ENCODE measurements around the gene NPY2R. TPM values are rescaled to one million over a fixed set of nuclear protein-coding genes. Genes with fewer than 3 reads are reported as not detected.

The NPY2R gene
- polyA plus RNA-seq, 3 donors: not detected

- no peak for DNase-seq
- Mint-ChIP-seq H3K27me3 (ENCODE audit: low read depth in 3 of 3) (peaks cover 0 to 1% (median 0%) of the 10 kb centered on the region in 3 donors), H3K36me3 (no peaks in the 10 kb centered on the region), H3K27ac (no peak overlapping the region), H3K4me1 (no peaks in the 10 kb centered on the region), H3K4me3 (no peak overlapping the region), H3K9me3 (peaks cover 0 to 2% (median 0%) of the 10 kb centered on the region in 7 donors)
- H4K20me1 ChIP-seq (ENCODE audit: insufficient read depth, low read length): no peaks in the 10 kb centered on the region
- H3K27me3 ChIP-seq (ENCODE audit: control insufficient read depth in 2 of 2, insufficient read depth in 2 of 2, low read length in 2 of 2): no peaks in the 10 kb centered on the region
- 0% methylated on average over 1 of the region's 1 CpG for WGBS (ENCODE audit: insufficient coverage)
- no peak overlapping the region for H2AFZ ChIP-seq (ENCODE audit: insufficient read depth, low read depth, low read length, poor library complexity, severe bottlenecking)
- intact Hi-C loops (cut with micrococcal nuclease): no loop called here
- no peaks in the 10 kb centered on the region for H3K9me3 ChIP-seq (replicated peaks in 1 of 2; ENCODE audit: control insufficient read depth in 1 of 2, insufficient read depth in 1 of 2, low read length in 2 of 2)
- no peak overlapping the region for H3K27ac ChIP-seq (ENCODE audit: low read depth in 1 of 2, low read length in 2 of 2)
- no peaks in the 10 kb centered on the region for H3K4me1 ChIP-seq (ENCODE audit: control insufficient read depth in 1 of 2, insufficient read depth in 2 of 2, low read length in 2 of 2)
- no peaks in the 10 kb centered on the region for H3K36me3 ChIP-seq (replicated peaks in 1 of 2; ENCODE audit: control insufficient read depth in 1 of 2, insufficient read depth in 2 of 2, low read length in 2 of 2)
- no peak overlapping the region for H3K9ac ChIP-seq (ENCODE audit: insufficient read depth, low read length, poor library complexity, severe bottlenecking)
- no peak overlapping the region for H3K4me2 ChIP-seq (replicated peaks; ENCODE audit: extremely low read depth, low read length, poor library complexity, severe bottlenecking)
- no peak for TF ChIP-seq CTCF (IDR thresholded peaks at IDR 0.05)
- H3K79me2 ChIP-seq (ENCODE audit: insufficient read depth, low read length): no peaks in the 10 kb centered on the region
- no peak overlapping the region for H3K4me3 ChIP-seq (replicated peaks in 1 of 3; ENCODE audit: low read depth in 2 of 3, low read length in 3 of 3)
These were observed 20.4 kb upstream of the NPY2R start for GRCh38 chr4:155187989-155188388.

DNA sequence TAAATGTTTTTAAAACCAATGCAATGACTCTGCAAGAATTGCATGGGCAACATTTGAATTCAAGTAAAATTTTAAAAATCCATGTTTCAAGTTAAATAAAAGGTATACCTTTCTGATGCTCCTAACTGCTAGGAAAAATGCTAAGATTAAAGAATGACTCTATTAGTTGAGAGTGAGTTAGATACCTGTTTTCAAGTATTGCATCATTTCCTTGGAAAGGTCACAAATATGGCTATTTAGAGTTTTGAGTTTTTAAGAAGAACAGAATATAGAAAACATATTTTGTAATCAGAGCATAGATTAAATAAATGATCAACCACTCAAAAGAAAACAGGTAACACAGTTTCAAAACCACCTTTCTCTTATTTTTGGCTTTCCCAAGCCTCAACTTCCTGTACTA, 18.3 kb upstream of the NPY2R start:
- Histone ChIP-seq H3K79me2 (ENCODE audit: insufficient read depth, low read length) (no peaks in the 10 kb centered on the region), H3K36me3 (replicated peaks in 1 of 2; ENCODE audit: control insufficient read depth in 1 of 2, insufficient read depth in 2 of 2, low read length in 2 of 2) (no peaks in the 10 kb centered on the region), H3K9me3 (replicated peaks in 1 of 2; ENCODE audit: control insufficient read depth in 1 of 2, insufficient read depth in 1 of 2, low read length in 2 of 2) (no peaks in the 10 kb centered on the region), H3K27ac (ENCODE audit: low read depth in 1 of 2, low read length in 2 of 2) (no peak overlapping the region), H2AFZ (ENCODE audit: insufficient read depth, low read depth, low read length, poor library complexity, severe bottlenecking) (no peak overlapping the region), H3K9ac (ENCODE audit: insufficient read depth, low read length, poor library complexity, severe bottlenecking) (no peak overlapping the region), H3K4me1 (ENCODE audit: control insufficient read depth in 1 of 2, insufficient read depth in 2 of 2, low read length in 2 of 2) (no peaks in the 10 kb centered on the region), H3K4me3 (replicated peaks in 1 of 3; ENCODE audit: low read depth in 2 of 3, low read length in 3 of 3) (no peak overlapping the region), H3K4me2 (replicated peaks; ENCODE audit: extremely low read depth, low read length, poor library complexity, severe bottlenecking) (no peak overlapping the region), H4K20me1 (ENCODE audit: insufficient read depth, low read length) (no peaks in the 10 kb centered on the region), H3K27me3 (ENCODE audit: control insufficient read depth in 2 of 2, insufficient read depth in 2 of 2, low read length in 2 of 2) (no peaks in the 10 kb centered on the region)
- intact Hi-C loops (cut with micrococcal nuclease): no loop called here
- TF ChIP-seq CTCF (IDR thresholded peaks at IDR 0.05): no peak
- H3K27me3 Mint-ChIP-seq (ENCODE audit: low read depth in 3 of 3): peaks cover 0 to 2% (median 1%) of the 10 kb centered on the region in 3 donors
- no peaks in the 10 kb centered on the region for H3K9me3 Mint-ChIP-seq
- H3K4me1 Mint-ChIP-seq: no peaks in the 10 kb centered on the region
- DNase-seq: no peak
- H3K27ac Mint-ChIP-seq: no peak overlapping the region
- H3K4me3 Mint-ChIP-seq: no peak overlapping the region
- H3K36me3 Mint-ChIP-seq: no peaks in the 10 kb centered on the region

Measured in CD14-positive monocyte (primary cell).